Cardiac muscle cell (in vitro differentiated cells and primary cell): ENCODE results near the gene C6orf15. TPM values are rescaled to one million over a fixed set of nuclear protein-coding genes. Genes with fewer than 3 reads are reported as not detected.

Source experiments
- DNase-seq, 2 donors: peaks; one replicate each; pipeline versions ENCODE4 v3.0.0 to v3.0.0-alpha.2; 2010 to 2017; ENCODE audit warnings: low read depth in 1 of 2, low spot score in 1 of 2
- H3K27ac ChIP-seq: fragments of 200-600 bp; sonication (generic); 2 replicates; pipeline ENCODE4 v1.5.1; 2016
- H3K27me3 ChIP-seq: fragments of 200-600 bp; sonication (generic); 2 replicates; pipeline ENCODE4 v1.6.0; 2016; ENCODE audit warnings: control low read depth
- H3K36me3 ChIP-seq: fragments of 200-600 bp; sonication (generic); 2 replicates; pipeline ENCODE4 v1.5.1; 2016; ENCODE audit warnings: control low read depth
- H3K4me1 ChIP-seq: fragments of 200-600 bp; sonication (generic); 2 replicates; pipeline ENCODE4 v1.8.1; 2017; ENCODE audit warnings: low read depth, mild to moderate bottlenecking, mixed run types
- H3K4me3 ChIP-seq: fragments of 200-600 bp; sonication (generic); 2 replicates; pipeline ENCODE4 v1.5.1; 2016; ENCODE audit warnings: mild to moderate bottlenecking
- H3K9me3 ChIP-seq: fragments of 200-600 bp; sonication (generic); 2 replicates; pipeline ENCODE4 v1.5.1; 2017; ENCODE audit warnings: low read depth, mild to moderate bottlenecking, control low read depth
- CTCF ChIP-seq: IDR thresholded peaks from 2 replicates; pipeline ENCODE4 v1.5.1; 2012; ENCODE audit warnings: low read depth, mild to moderate bottlenecking, low read length
- polyA plus RNA-seq: library from polyadenylated mRNA; unstranded; fragments of >200 nt; fragmentation: Nextera tagmentation; extraction: Ambion mirVana; gene quantifications from 2 replicates; pipeline ENCODE4 v1.2.1, GENCODE V29; 2016
- total RNA-seq: library from RNA; depleted of rRNA; stranded (reverse); fragments of >200 nt; gene quantifications from 2 replicates; pipeline ENCODE4 v1.2.3, GENCODE V29; 2016

C6orf15 gene
- total and polyA plus RNA-seq, 2 experiments from 2014 or later: not detected

- DNase-seq: no peak
- no peak for TF ChIP-seq CTCF
Measured at GRCh38 chr6:31063906-31064435, 48.4 kb downstream of the C6orf15 start.

More at GRCh38 chr6:31063906-31064435, 48.4 kb downstream of the C6orf15 start:
- H3K4me1 ChIP-seq: peaks cover 5% of the 10 kb centered on the region
- H3K36me3 ChIP-seq: no peaks in the 10 kb centered on the region
- H3K9me3 ChIP-seq: no peaks in the 10 kb centered on the region
- H3K27me3 ChIP-seq: peaks cover 4% of the 10 kb centered on the region
- no peak overlapping the region for H3K4me3 ChIP-seq
- no peak overlapping the region for H3K27ac ChIP-seq

Other genes with a start within 250 kb of the C6orf15 start
- gene DDR1, start 228.1 kb downstream of the C6orf15 start, total RNA-seq: 125 and 136 TPM in 2 replicates
- 108 and 118 TPM in 2 replicates for gene DDR1, start 228.1 kb downstream of the C6orf15 start, polyA plus RNA-seq
- gene GTF2H4, start 204.4 kb downstream of the C6orf15 start, total RNA-seq: 24.0 and 25.8 TPM in 2 replicates
- gene GTF2H4, start 204.4 kb downstream of the C6orf15 start, polyA plus RNA-seq: 18.0 and 20.7 TPM in 2 replicates
- 59.3 and 61.3 TPM in 2 replicates for gene VARS2, start 198.3 kb downstream of the C6orf15 start, total RNA-seq
- 24.8 and 27.5 TPM in 2 replicates for gene VARS2, start 198.3 kb downstream of the C6orf15 start, polyA plus RNA-seq
- gene SFTA2, start 180.4 kb downstream of the C6orf15 start, total RNA-seq: not detected in 2 replicates
- gene SFTA2, start 180.4 kb downstream of the C6orf15 start, polyA plus RNA-seq: 0.86 and 1.8 TPM in 2 replicates
- not detected in 2 replicates for gene MUCL3, start 171.6 kb downstream of the C6orf15 start, total RNA-seq
- gene MUCL3, start 171.6 kb downstream of the C6orf15 start, polyA plus RNA-seq: 0.12 TPM in 1 of 2 replicates, not detected in the other
- not detected in 2 replicates for gene MUC21, start 128.9 kb downstream of the C6orf15 start, total RNA-seq
- gene MUC21, start 128.9 kb downstream of the C6orf15 start, polyA plus RNA-seq: not detected in 2 replicates
- gene MUC22, start 102.1 kb downstream of the C6orf15 start, total RNA-seq: not detected in 2 replicates
- gene MUC22, start 102.1 kb downstream of the C6orf15 start, polyA plus RNA-seq: not detected in 2 replicates
- not detected in 2 replicates for gene PSORS1C1, start 2.2 kb upstream of the C6orf15 start, total RNA-seq
- not detected in 2 replicates for gene PSORS1C1, start 2.2 kb upstream of the C6orf15 start, polyA plus RNA-seq
- not detected in 2 replicates for gene CDSN, start 7.9 kb upstream of the C6orf15 start, total RNA-seq
- gene CDSN, start 7.9 kb upstream of the C6orf15 start, polyA plus RNA-seq: not detected in 2 replicates
- gene PSORS1C2, start 26.5 kb upstream of the C6orf15 start, total RNA-seq: not detected in 2 replicates
- not detected in 2 replicates for gene PSORS1C2, start 26.5 kb upstream of the C6orf15 start, polyA plus RNA-seq
- gene CCHCR1, start 45.2 kb upstream of the C6orf15 start, total RNA-seq: 25.1 and 55.5 TPM in 2 replicates
- 29.1 and 29.6 TPM in 2 replicates for gene CCHCR1, start 45.2 kb upstream of the C6orf15 start, polyA plus RNA-seq
- gene TCF19, start 46.0 kb upstream of the C6orf15 start, total RNA-seq: 3.7 and 7.0 TPM in 2 replicates
- 3.5 and 7.3 TPM in 2 replicates for gene TCF19, start 46.0 kb upstream of the C6orf15 start, polyA plus RNA-seq
- 1.5 and 1.6 TPM in 2 replicates for gene POU5F1, start 58.1 kb upstream of the C6orf15 start, total RNA-seq
- gene POU5F1, start 58.1 kb upstream of the C6orf15 start, polyA plus RNA-seq: 1.3 TPM in 1 of 2 replicates, not detected in the other
- 122 and 132 TPM in 2 replicates for gene HLA-C, start 159.5 kb upstream of the C6orf15 start, total RNA-seq
- 72.6 and 72.7 TPM in 2 replicates for gene HLA-C, start 159.5 kb upstream of the C6orf15 start, polyA plus RNA-seq
- gene HLA-B, start 244.6 kb upstream of the C6orf15 start, total RNA-seq: 7.7 and 23.7 TPM in 2 replicates
- gene HLA-B, start 244.6 kb upstream of the C6orf15 start, polyA plus RNA-seq: 15.6 and 27.2 TPM in 2 replicates